Measurements from ENCODE around the gene USP24.

USP24 gene

DNA sequence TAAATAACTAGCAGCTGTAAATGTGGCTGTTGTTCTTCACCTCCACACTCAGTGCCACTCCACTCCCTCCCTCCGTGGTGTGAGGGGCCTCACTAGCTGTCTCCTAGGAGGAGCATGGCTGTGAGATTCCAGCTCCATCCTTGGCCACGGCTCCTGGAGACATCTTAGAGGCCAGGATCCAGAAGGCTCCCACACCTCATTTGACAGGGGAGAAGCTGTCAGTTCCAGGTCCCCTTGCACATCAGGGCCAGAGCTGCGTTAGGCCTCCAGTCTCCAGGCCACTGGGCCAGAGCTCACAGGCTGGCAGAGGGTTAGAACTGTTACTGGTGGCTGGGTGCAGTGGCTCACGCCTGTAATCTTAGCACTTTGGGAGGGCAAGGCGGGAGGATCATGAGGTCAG lies 160.8 kb downstream of the USP24 start:
- H3K27ac ChIP-seq (ENCODE audit: low read depth, low read length), result no peak overlapping the region
- no peaks in the 10 kb centered on the region for H3K36me3 ChIP-seq (ENCODE audit: control insufficient read depth, low read length)
- H3K9me2 ChIP-seq (replicated peaks; ENCODE audit: control insufficient read depth, low read length), result no peaks in the 10 kb centered on the region
- no peaks in the 10 kb centered on the region for H3K79me2 ChIP-seq (ENCODE audit: control insufficient read depth, low read length)
- no peaks in the 10 kb centered on the region for H3K27me3 ChIP-seq (ENCODE audit: control insufficient read depth, low read length)
- H3K9me3 ChIP-seq (ENCODE audit: control insufficient read depth, insufficient read depth, low read length), result no peaks in the 10 kb centered on the region
- H3K4me1 ChIP-seq (ENCODE audit: control insufficient read depth, low read length), result no peaks in the 10 kb centered on the region
- H4K20me1 ChIP-seq (ENCODE audit: control insufficient read depth, insufficient read depth, low read depth, low read length), result no peaks in the 10 kb centered on the region
- no peak overlapping the region for H3K4me2 ChIP-seq (ENCODE audit: low read length)
- no peak for TF ChIP-seq EZH2phosphoT487 (IDR thresholded peaks at IDR 0.05; ENCODE audit: borderline replicate concordance, low read length)
- TF ChIP-seq, protein P1, sequence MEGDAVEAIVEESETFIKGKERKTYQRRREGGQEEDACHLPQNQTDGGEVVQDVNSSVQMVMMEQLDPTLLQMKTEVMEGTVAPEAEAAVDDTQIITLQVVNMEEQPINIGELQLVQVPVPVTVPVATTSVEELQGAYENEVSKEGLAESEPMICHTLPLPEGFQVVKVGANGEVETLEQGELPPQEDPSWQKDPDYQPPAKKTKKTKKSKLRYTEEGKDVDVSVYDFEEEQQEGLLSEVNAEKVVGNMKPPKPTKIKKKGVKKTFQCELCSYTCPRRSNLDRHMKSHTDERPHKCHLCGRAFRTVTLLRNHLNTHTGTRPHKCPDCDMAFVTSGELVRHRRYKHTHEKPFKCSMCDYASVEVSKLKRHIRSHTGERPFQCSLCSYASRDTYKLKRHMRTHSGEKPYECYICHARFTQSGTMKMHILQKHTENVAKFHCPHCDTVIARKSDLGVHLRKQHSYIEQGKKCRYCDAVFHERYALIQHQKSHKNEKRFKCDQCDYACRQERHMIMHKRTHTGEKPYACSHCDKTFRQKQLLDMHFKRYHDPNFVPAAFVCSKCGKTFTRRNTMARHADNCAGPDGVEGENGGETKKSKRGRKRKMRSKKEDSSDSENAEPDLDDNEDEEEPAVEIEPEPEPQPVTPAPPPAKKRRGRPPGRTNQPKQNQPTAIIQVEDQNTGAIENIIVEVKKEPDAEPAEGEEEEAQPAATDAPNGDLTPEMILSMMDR (IDR thresholded peaks at IDR 0.05; ENCODE audit: low read depth, low read length, poor library complexity, severe bottlenecking), result no peak
- no peaks in the 10 kb centered on the region for H3F3A ChIP-seq (ENCODE audit: control insufficient read depth, insufficient read depth)
- H3K4me3 ChIP-seq (ENCODE audit: low read length), result no peak overlapping the region

DNA sequence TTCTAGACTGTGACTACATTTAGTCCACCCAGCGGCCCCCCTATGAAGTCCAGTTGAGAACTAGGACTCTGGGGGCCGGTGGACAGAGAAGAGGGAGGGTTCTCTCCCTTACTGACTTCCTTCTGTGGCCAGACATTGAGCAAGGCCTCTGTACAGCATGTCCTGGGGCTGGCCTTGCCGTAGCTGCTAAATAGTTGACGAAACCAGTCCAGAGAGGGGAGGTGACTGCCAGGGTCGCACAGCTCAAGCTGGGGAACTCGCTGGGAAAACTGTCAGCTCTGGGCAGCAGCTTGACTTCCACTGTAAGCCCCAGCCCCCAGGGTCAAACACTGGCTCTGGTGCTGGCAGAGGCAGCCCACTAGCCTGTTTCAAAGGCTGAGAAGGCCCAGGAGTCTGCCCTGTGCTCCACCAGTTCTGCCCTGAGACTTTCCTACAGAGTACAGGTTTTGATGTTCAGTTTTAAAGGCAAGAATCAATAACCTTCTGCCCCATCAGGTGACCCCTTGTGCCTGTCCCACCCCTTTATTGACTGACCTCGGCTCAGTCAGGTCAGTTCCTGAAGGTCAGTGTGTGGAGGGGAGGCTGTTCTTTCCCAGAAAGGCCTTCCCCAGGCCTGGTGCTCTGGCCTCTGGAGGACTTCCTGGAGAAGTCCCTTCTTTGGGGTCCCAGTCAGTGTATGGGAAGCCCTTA lies 161.8 kb downstream of the USP24 start:
- no peaks in the 10 kb centered on the region for H3K27me3 ChIP-seq (ENCODE audit: control insufficient read depth, low read length)
- H3K27ac ChIP-seq (ENCODE audit: low read depth, low read length), result no peak overlapping the region
- H3K4me1 ChIP-seq (ENCODE audit: control insufficient read depth, low read length), result no peaks in the 10 kb centered on the region
- H3K79me2 ChIP-seq (ENCODE audit: control insufficient read depth, low read length), result no peaks in the 10 kb centered on the region
- H3K4me3 ChIP-seq (ENCODE audit: low read length), result no peak overlapping the region
- H3F3A ChIP-seq (ENCODE audit: control insufficient read depth, insufficient read depth), result no peaks in the 10 kb centered on the region
- no peaks in the 10 kb centered on the region for H4K20me1 ChIP-seq (ENCODE audit: control insufficient read depth, insufficient read depth, low read depth, low read length)
- no peak overlapping the region for H3K4me2 ChIP-seq (ENCODE audit: low read length)
- no peaks in the 10 kb centered on the region for H3K9me3 ChIP-seq (ENCODE audit: control insufficient read depth, insufficient read depth, low read length)
- no peak for TF ChIP-seq EZH2phosphoT487 (IDR thresholded peaks at IDR 0.05; ENCODE audit: borderline replicate concordance, low read length)
- TF ChIP-seq, protein P1 (IDR thresholded peaks at IDR 0.05; ENCODE audit: low read depth, low read length, poor library complexity, severe bottlenecking), result no peak
- no peaks in the 10 kb centered on the region for H3K9me2 ChIP-seq (replicated peaks; ENCODE audit: control insufficient read depth, low read length)
- H3K36me3 ChIP-seq (ENCODE audit: control insufficient read depth, low read length), result no peaks in the 10 kb centered on the region

DNA sequence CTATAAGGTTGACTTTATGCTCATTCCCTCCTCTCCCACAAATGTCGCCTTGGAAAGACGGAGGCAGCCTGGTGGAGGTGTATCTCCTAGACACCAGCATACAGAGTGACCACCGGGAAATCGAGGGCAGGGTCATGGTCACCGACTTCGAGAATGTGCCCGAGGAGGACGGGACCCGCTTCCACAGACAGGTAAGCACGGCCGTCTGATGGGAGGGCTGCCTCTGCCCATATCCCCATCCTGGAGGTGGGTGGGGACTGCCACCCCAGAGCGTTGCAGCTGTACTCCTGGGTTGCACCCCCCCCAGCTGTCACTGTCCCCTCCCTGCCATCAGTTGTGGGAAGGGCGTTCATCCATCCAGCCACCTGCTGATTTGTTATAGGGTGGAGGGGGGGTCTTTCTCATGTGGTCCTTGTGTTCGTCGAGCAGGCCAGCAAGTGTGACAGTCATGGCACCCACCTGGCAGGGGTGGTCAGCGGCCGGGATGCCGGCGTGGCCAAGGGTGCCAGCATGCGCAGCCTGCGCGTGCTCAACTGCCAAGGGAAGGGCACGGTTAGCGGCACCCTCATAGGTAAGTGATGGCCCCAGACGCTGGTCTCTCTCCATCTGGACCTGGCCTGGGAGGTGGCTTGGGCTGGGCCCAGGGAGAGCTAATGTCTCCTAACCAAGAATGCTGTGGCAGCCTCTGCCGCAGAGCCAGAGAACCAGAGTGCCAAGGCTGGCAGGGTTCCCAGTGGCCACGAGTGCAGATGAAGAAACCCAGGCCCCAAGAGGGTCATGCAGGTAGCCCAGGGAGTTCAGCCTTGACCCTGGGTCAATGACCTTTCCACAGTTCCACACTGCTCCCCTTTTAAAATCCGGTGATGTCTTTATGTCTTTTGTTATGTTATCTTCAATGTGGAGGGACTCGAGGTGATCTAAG lies 162.7 kb downstream of the USP24 start:
- no peaks in the 10 kb centered on the region for H3K4me1 ChIP-seq (ENCODE audit: control insufficient read depth, low read length)
- H3K9me3 ChIP-seq (ENCODE audit: control insufficient read depth, insufficient read depth, low read length), result no peaks in the 10 kb centered on the region
- H3K36me3 ChIP-seq (ENCODE audit: control insufficient read depth, low read length), result no peaks in the 10 kb centered on the region
- TF ChIP-seq, protein P1 (IDR thresholded peaks at IDR 0.05; ENCODE audit: low read depth, low read length, poor library complexity, severe bottlenecking), result no peak
- TF ChIP-seq EZH2phosphoT487 (IDR thresholded peaks at IDR 0.05; ENCODE audit: borderline replicate concordance, low read length), result no peak
- no peaks in the 10 kb centered on the region for H3K79me2 ChIP-seq (ENCODE audit: control insufficient read depth, low read length)
- no peaks in the 10 kb centered on the region for H4K20me1 ChIP-seq (ENCODE audit: control insufficient read depth, insufficient read depth, low read depth, low read length)
- no peaks in the 10 kb centered on the region for H3K27me3 ChIP-seq (ENCODE audit: control insufficient read depth, low read length)
- H3K9me2 ChIP-seq (replicated peaks; ENCODE audit: control insufficient read depth, low read length), result no peaks in the 10 kb centered on the region
- H3K4me3 ChIP-seq (ENCODE audit: low read length), result no peak overlapping the region
- no peak overlapping the region for H3K4me2 ChIP-seq (ENCODE audit: low read length)
- no peaks in the 10 kb centered on the region for H3F3A ChIP-seq (ENCODE audit: control insufficient read depth, insufficient read depth)
- H3K27ac ChIP-seq (ENCODE audit: low read depth, low read length), result no peak overlapping the region

Measured in DOHH2 (cell line).